ENCODE data around the gene FARP1.

FARP1 gene

GRCh38 chr13:98351636-98352035 is 208.7 kb downstream of the FARP1 start:
- H3K4me2 ChIP-seq (ENCODE audit: low read length), result no peak overlapping the region
- TF ChIP-seq CTCF (IDR thresholded peaks at IDR 0.05), result no peak
- no peaks in the 10 kb centered on the region for H3K9me3 ChIP-seq (ENCODE audit: control insufficient read depth, low read length)
- H3K27ac ChIP-seq, result no peak overlapping the region
- no peaks in the 10 kb centered on the region for H3K27me3 ChIP-seq (ENCODE audit: control insufficient read depth, insufficient read depth, low read length)
- H3K4me1 ChIP-seq, result no peaks in the 10 kb centered on the region
- no peak overlapping the region for H3K9ac ChIP-seq
- no peak overlapping the region for H2AFZ ChIP-seq
- H3K36me3 ChIP-seq (ENCODE audit: control insufficient read depth, insufficient read depth, low read length), result no peaks in the 10 kb centered on the region
- no peaks in the 10 kb centered on the region for H3K79me2 ChIP-seq
- H3K4me3 ChIP-seq (ENCODE audit: low read depth, low read length), result no peak overlapping the region

- no peak overlapping the region for H2AFZ ChIP-seq
These were observed 209.3 kb downstream of the FARP1 start for GRCh38 chr13:98352226-98352625.

GRCh38 chr13:98353750-98354149 is 210.9 kb downstream of the FARP1 start:
- H3K27ac ChIP-seq, result no peak overlapping the region
- H3K9ac ChIP-seq, result no peak overlapping the region
- no peaks in the 10 kb centered on the region for H3K27me3 ChIP-seq (ENCODE audit: control insufficient read depth, insufficient read depth, low read length)
- no peak overlapping the region for H2AFZ ChIP-seq
- H3K79me2 ChIP-seq, result no peaks in the 10 kb centered on the region
- H3K9me3 ChIP-seq (ENCODE audit: control insufficient read depth, low read length), result no peaks in the 10 kb centered on the region
- no peaks in the 10 kb centered on the region for H3K4me1 ChIP-seq
- no peaks in the 10 kb centered on the region for H3K36me3 ChIP-seq (ENCODE audit: control insufficient read depth, insufficient read depth, low read length)
- H3K4me2 ChIP-seq (ENCODE audit: low read length), result no peak overlapping the region
- no peak overlapping the region for H3K4me3 ChIP-seq (ENCODE audit: low read depth, low read length)
- TF ChIP-seq CTCF (IDR thresholded peaks at IDR 0.05), result no peak

More at GRCh38 chr13:98352226-98352625, 209.3 kb downstream of the FARP1 start:
- Histone ChIP-seq H3K9ac (no peak overlapping the region), H3K9me3 (ENCODE audit: control insufficient read depth, low read length) (no peaks in the 10 kb centered on the region), H3K4me1 (no peaks in the 10 kb centered on the region), H3K79me2 (no peaks in the 10 kb centered on the region), H3K4me3 (ENCODE audit: low read depth, low read length) (no peak overlapping the region), H3K36me3 (ENCODE audit: control insufficient read depth, insufficient read depth, low read length) (no peaks in the 10 kb centered on the region), H3K27ac (no peak overlapping the region), H3K4me2 (ENCODE audit: low read length) (no peak overlapping the region), H3K27me3 (ENCODE audit: control insufficient read depth, insufficient read depth, low read length) (no peaks in the 10 kb centered on the region)
- TF ChIP-seq CTCF (IDR thresholded peaks at IDR 0.05), result no peak

- no peaks in the 10 kb centered on the region for H3K9me3 ChIP-seq (ENCODE audit: control insufficient read depth, low read length)
- H3K36me3 ChIP-seq (ENCODE audit: control insufficient read depth, insufficient read depth, low read length), result no peaks in the 10 kb centered on the region
- TF ChIP-seq CTCF (IDR thresholded peaks at IDR 0.05), result no peak
- no peak overlapping the region for H3K4me2 ChIP-seq (ENCODE audit: low read length)
- H3K4me1 ChIP-seq, result no peaks in the 10 kb centered on the region
- H3K27ac ChIP-seq, result no peak overlapping the region
- no peaks in the 10 kb centered on the region for H3K79me2 ChIP-seq
- H2AFZ ChIP-seq, result no peak overlapping the region
- no peaks in the 10 kb centered on the region for H3K27me3 ChIP-seq (ENCODE audit: control insufficient read depth, insufficient read depth, low read length)
- no peak overlapping the region for H3K9ac ChIP-seq
- no peak overlapping the region for H3K4me3 ChIP-seq (ENCODE audit: low read depth, low read length)
These were observed 216.0 kb downstream of the FARP1 start for GRCh38 chr13:98358937-98359336.

GRCh38 chr13:98360545-98360944 is 217.7 kb downstream of the FARP1 start:
- H3K4me3 ChIP-seq (ENCODE audit: low read depth, low read length), result no peak overlapping the region
- H3K4me2 ChIP-seq (ENCODE audit: low read length), result no peak overlapping the region
- H3K27me3 ChIP-seq (ENCODE audit: control insufficient read depth, insufficient read depth, low read length), result no peaks in the 10 kb centered on the region
- no peaks in the 10 kb centered on the region for H3K4me1 ChIP-seq
- H3K36me3 ChIP-seq (ENCODE audit: control insufficient read depth, insufficient read depth, low read length), result no peaks in the 10 kb centered on the region
- no peak overlapping the region for H2AFZ ChIP-seq
- H3K9me3 ChIP-seq (ENCODE audit: control insufficient read depth, low read length), result no peaks in the 10 kb centered on the region
- no peak for TF ChIP-seq CTCF (IDR thresholded peaks at IDR 0.05)
- no peak overlapping the region for H3K9ac ChIP-seq
- H3K27ac ChIP-seq, result no peak overlapping the region
- H3K79me2 ChIP-seq, result no peaks in the 10 kb centered on the region

All from parathyroid adenoma (tissue), 2 donors.